Activated T-cell treated with anti-CD3 and anti-CD28 coated beads, Interleukin-2, amount 50 U/mL, for 72 hours (primary cell): ENCODE results near the gene WDR18. TPM values are rescaled to one million over a fixed set of nuclear protein-coding genes. Genes with fewer than 3 reads are reported as not detected.

Experiments used
- ATAC-seq, 2 donors: fragments of 150-1000 bp; cut with Tn5 transposase; replicated peaks in 1 of 2; 2 replicates each; pipeline ENCODE4 v1.10.0; 2021; ENCODE audit warnings: moderate library complexity in 2 of 2, mild to moderate bottlenecking in 1 of 2
- DNase-seq, 2 donors: peaks; one replicate each; pipeline ENCODE4 v3.0.0; 2021 to 2022; ENCODE audit warnings: mixed read lengths in 1 of 2
- H3K27ac Mint-ChIP-seq: one replicate; pipeline ENCODE4 v1.8.0; 2022; ENCODE audit warnings: mild to moderate bottlenecking, moderate library complexity, mixed read lengths
- H3K27me3 Mint-ChIP-seq: one replicate; pipeline ENCODE4 v1.8.0; 2022; ENCODE audit warnings: low read depth, mixed read lengths
- H3K36me3 Mint-ChIP-seq, 2 donors: one replicate each; pipeline ENCODE4 v1.8.0; 2022; ENCODE audit warnings: mixed read lengths in 2 of 2, mild to moderate bottlenecking in 1 of 2; ENCODE audit not compliant: insufficient read depth in 2 of 2
- H3K4me1 Mint-ChIP-seq: one replicate; pipeline ENCODE4 v1.8.0; 2022; ENCODE audit warnings: low read depth, mixed read lengths
- H3K4me3 Mint-ChIP-seq, 2 donors: one replicate each; pipeline ENCODE4 v1.8.0; 2022; ENCODE audit warnings: mild to moderate bottlenecking in 2 of 2, mixed read lengths in 2 of 2, moderate library complexity in 2 of 2
- H3K9me3 Mint-ChIP-seq, 2 donors: one replicate each; pipeline ENCODE4 v1.8.0; 2022; ENCODE audit warnings: mixed read lengths in 2 of 2
- total RNA-seq, 2 donors: library from RNA; stranded (reverse); gene quantifications; one replicate each; pipeline ENCODE4 v1.2.3, GENCODE V29; 2022

The WDR18 gene
- total RNA-seq, 2 donors from 2014 or later = 59.6 TPM

DNA sequence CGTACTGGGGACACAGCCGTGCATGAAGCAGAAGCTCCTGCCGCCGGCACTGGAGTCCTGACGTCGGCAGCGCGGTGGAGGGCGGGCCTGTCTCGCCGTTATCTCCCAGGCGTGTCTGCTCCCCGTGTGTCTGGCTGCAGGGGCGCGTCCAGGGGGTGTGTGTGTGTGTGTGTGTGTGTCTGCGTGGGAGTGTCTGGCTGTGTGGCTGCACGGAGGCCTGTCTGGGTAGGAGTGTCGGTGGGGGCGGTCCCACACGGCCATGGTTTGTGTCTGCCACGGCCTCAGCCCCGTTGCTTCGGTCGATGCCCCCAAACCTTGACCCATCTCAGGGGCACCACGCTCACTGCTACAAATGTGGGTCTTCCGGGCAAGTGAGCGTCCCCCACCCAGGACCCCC lies 40.0 kb upstream of the WDR18 start:
- Mint-ChIP-seq H3K9me3 (no peaks in the 10 kb centered on the region), H3K27me3 (no peaks in the 10 kb centered on the region), H3K4me3 (no peak overlapping the region), H3K27ac (no peak overlapping the region), H3K36me3 (peaks cover 0 to 1% of the 10 kb centered on the region in 2 donors), H3K4me1 (peaks cover 19% of the 10 kb centered on the region)
- ATAC-seq = no peak
- DNase-seq = no peak

- DNase-seq = no peak
- Mint-ChIP-seq H3K27ac (no peak overlapping the region), H3K4me3 (no peak overlapping the region), H3K9me3 (no peaks in the 10 kb centered on the region), H3K4me1 (peaks cover 13% of the 10 kb centered on the region), H3K27me3 (no peaks in the 10 kb centered on the region), H3K36me3 (peaks cover 0 to 1% of the 10 kb centered on the region in 2 donors)
- ATAC-seq = no peak
Measured at GRCh38 chr19:944663-945241, 39.4 kb upstream of the WDR18 start.

DNA sequence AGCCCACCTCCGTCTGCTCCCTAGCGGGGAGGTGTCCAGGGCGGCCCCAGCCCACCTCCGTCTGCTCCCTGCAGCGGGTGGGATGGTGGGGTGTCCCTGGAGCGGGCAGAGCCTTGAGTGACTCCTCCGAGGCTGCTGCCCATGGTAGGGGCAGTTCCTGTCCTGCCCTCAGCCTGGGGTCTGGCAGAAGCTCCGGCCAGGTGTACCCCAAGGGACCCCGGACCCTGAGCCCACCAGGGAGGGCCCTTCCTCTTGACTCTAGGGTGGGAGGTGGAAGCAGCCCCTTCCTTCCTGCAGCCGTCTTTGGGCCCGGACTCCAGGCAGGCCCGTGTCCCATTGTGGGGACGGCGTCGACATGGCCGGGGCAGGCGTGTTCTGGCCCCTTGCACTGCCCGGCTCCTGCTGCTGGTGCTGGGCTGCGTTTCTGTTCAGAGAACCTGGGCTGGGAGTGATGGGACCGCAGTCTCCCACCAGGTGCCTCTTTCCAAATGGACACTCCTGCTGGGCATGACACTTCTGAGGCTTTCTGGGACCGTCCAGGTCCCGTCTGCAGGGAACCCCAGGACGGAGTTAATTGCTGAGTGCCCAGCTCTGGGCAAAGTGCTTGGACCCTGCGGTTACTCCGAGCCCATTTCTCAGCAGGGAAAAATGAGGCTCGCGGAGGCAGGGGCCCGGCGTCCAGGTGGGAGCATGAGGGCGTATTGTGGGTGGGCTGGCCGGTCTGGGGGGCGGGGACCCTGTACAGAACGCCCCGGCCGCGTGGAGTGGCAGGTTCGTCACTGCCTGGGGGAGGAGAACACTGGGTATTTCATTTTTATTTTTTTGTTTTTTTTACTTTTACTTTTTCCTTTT lies 38.5 kb upstream of the WDR18 start:
- DNase-seq = no peak
- no peak for ATAC-seq
- no peaks in the 10 kb centered on the region for H3K9me3 Mint-ChIP-seq
- H3K36me3 Mint-ChIP-seq = no peaks in the 10 kb centered on the region
- H3K4me3 Mint-ChIP-seq = no peak overlapping the region
- H3K27me3 Mint-ChIP-seq = no peaks in the 10 kb centered on the region
- H3K27ac Mint-ChIP-seq = no peak overlapping the region
- peaks cover 5% of the 10 kb centered on the region for H3K4me1 Mint-ChIP-seq

- no peaks in the 10 kb centered on the region for H3K27me3 Mint-ChIP-seq
- no peaks in the 10 kb centered on the region for H3K4me1 Mint-ChIP-seq
- H3K27ac Mint-ChIP-seq = no peak overlapping the region
- no peak overlapping the region for H3K4me3 Mint-ChIP-seq
- DNase-seq (no peak), ATAC-seq (no peak)
- no peaks in the 10 kb centered on the region for H3K9me3 Mint-ChIP-seq
- H3K36me3 Mint-ChIP-seq = no peaks in the 10 kb centered on the region
Measured at GRCh38 chr19:947090-947706, 36.9 kb upstream of the WDR18 start.

DNA sequence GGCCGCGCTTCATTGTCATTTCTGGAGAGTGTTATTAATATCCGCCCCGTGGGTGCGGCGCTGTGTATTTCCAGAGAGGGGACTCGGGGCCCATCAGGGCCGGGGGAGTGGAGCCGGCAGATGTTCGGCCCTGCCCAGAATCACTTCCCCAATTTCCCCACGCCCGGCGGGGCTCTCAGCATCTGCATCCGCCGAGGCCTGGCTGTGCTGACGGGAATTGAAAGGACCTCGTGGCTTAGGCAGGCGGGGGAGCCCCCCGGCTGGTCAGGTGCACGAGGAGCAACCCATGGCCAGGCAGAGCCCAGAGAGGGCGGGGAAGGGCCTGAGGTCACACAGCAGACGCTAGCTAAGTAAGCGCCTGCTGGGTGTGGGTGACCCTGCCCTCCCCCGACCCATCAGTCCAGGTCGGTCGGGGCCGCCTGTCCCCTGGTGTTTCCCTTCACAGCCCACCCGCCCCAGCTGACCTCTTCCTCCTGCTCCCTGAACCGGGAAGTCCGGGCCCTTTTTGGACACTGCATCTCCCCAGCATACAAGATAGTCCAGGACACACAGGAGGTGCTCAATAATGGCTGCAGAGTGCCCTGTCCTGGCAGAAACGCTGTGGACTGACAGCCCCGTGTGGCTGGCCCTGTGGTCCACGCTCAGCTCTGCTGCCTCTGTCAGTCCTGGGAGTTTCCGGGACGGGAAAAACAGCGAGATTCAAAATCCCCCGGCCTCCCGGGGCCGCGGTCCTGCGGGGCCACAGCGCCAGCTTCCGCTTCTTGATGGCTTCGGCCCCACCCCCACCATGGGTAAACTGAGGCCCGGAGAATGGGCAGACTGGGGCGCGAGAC lies 36.2 kb upstream of the WDR18 start:
- no peak for DNase-seq
- H3K4me1 Mint-ChIP-seq = no peaks in the 10 kb centered on the region
- no peaks in the 10 kb centered on the region for H3K36me3 Mint-ChIP-seq
- no peak overlapping the region for H3K4me3 Mint-ChIP-seq
- H3K27ac Mint-ChIP-seq = no peak overlapping the region
- no peaks in the 10 kb centered on the region for H3K9me3 Mint-ChIP-seq
- no peaks in the 10 kb centered on the region for H3K27me3 Mint-ChIP-seq
- no peak for ATAC-seq

DNA sequence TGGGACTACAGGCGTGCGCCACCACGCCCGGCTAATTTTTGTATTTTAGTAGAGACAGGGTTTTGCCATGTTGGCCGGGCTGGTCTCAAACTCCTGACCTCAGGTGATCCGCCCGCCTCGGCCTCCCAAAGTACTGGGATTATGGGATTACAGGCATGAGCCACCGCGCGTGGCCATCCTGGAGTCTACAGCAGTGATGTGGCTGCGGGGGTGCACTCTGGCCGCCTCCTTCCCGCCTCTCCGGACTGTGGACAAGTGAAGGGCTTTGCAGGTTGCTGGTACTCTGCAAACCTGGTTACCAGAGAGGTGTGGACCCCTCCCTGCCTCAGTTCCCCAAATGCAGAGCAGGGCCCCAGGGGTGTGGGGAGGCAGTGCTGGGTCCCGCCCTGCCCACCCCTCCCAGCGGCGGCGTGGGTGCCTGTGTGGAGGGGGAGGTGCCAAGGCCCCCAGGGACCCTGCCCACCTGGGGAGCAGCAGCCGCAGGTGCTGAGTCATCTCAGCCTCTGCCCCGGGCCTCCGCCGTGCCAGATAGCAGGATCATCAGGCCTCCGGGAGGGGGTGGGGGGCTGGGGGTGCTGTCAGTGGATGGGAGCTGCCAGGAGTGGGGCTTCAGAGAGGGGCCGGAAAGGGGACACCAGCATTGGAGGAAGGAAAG lies 35.2 kb upstream of the WDR18 start:
- ATAC-seq = no peak
- no peaks in the 10 kb centered on the region for H3K4me1 Mint-ChIP-seq
- H3K27ac Mint-ChIP-seq = no peak overlapping the region
- H3K27me3 Mint-ChIP-seq = no peaks in the 10 kb centered on the region
- H3K9me3 Mint-ChIP-seq = no peaks in the 10 kb centered on the region
- no peaks in the 10 kb centered on the region for H3K36me3 Mint-ChIP-seq
- H3K4me3 Mint-ChIP-seq = no peak overlapping the region
- no peak for DNase-seq

DNA sequence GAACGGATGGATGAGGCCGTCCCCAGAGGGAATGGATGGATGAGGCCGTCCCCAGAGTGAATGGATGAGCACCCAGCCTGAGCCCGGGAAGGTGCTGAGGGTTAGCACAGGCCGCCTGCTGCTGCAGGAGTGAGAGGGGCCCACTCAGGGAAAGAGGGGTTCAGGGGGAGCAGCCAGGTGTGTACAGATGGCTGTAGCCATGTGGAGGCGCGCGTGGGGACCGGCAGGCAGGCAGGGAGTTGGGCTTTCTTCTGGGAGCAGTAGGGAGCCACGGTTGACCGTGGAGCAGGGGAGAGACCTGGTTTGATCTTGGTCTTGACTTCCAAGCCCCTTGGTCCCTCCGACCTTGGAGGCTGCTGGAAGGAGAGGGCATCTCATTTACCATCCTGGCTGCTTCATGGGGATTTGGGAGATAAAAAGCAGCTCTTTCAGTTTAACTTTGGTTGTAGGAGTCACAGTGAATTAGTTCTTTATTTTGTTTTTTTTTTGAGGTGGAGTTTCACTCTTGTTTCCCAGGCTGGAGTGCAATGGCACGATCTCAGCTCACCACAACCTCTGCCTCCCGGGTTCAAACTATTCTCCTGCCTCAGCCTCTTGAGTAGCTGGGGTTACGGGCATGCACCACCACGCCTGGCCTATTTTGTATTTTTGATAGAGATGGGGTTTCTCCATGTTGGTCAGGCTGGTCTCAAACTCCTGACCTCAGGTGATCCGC lies 33.6 kb upstream of the WDR18 start:
- ATAC-seq (no peak), DNase-seq (no peak)
- Mint-ChIP-seq H3K4me3 (no peak overlapping the region), H3K36me3 (no peaks in the 10 kb centered on the region), H3K9me3 (no peaks in the 10 kb centered on the region), H3K27me3 (no peaks in the 10 kb centered on the region), H3K27ac (no peak overlapping the region), H3K4me1 (no peaks in the 10 kb centered on the region)

GRCh38 chr19:952049-952679 lies 32.0 kb upstream of the WDR18 start:
- no peaks in the 10 kb centered on the region for H3K36me3 Mint-ChIP-seq
- H3K4me1 Mint-ChIP-seq = no peaks in the 10 kb centered on the region
- H3K4me3 Mint-ChIP-seq = no peak overlapping the region
- H3K9me3 Mint-ChIP-seq = no peaks in the 10 kb centered on the region
- ATAC-seq = no peak
- no peak for DNase-seq
- no peaks in the 10 kb centered on the region for H3K27me3 Mint-ChIP-seq
- H3K27ac Mint-ChIP-seq = no peak overlapping the region

GRCh38 chr19:952680-953444 lies 31.3 kb upstream of the WDR18 start:
- no peak overlapping the region for H3K27ac Mint-ChIP-seq
- H3K4me3 Mint-ChIP-seq = no peak overlapping the region

GRCh38 chr19:953445-954271 lies 30.5 kb upstream of the WDR18 start:
- H3K9me3 Mint-ChIP-seq = no peaks in the 10 kb centered on the region

More at GRCh38 chr19:952680-953444, 31.3 kb upstream of the WDR18 start:
- ATAC-seq (no peak), DNase-seq (no peak)
- Mint-ChIP-seq H3K4me1 (no peaks in the 10 kb centered on the region), H3K36me3 (no peaks in the 10 kb centered on the region), H3K9me3 (no peaks in the 10 kb centered on the region), H3K27me3 (no peaks in the 10 kb centered on the region)

GRCh38 chr19:954272-954671 lies 29.9 kb upstream of the WDR18 start:
- H3K27me3 Mint-ChIP-seq = no peaks in the 10 kb centered on the region
- ATAC-seq (no peak), DNase-seq (no peak)
- no peak overlapping the region for H3K4me3 Mint-ChIP-seq
- H3K27ac Mint-ChIP-seq = no peak overlapping the region
- peaks cover 5% of the 10 kb centered on the region for H3K4me1 Mint-ChIP-seq
- H3K36me3 Mint-ChIP-seq = no peaks in the 10 kb centered on the region
- H3K9me3 Mint-ChIP-seq = no peaks in the 10 kb centered on the region

More at GRCh38 chr19:953445-954271, 30.5 kb upstream of the WDR18 start:
- ATAC-seq = no peak
- Mint-ChIP-seq H3K4me1 (peaks cover under 1% of the 10 kb centered on the region), H3K27me3 (no peaks in the 10 kb centered on the region), H3K27ac (no peak overlapping the region), H3K4me3 (no peak overlapping the region), H3K36me3 (no peaks in the 10 kb centered on the region)
- no peak for DNase-seq
